ENCODE results near the gene TRPC1. TPM values are rescaled to one million over a fixed set of nuclear protein-coding genes. Genes with fewer than 3 reads are reported as not detected.

Gene TRPC1
- polyA plus RNA-seq (2011; rRNA removed) (26.1 and 32.2 TPM in 2 replicates), polyA plus RNA-seq (2017; fragmentation: RNase III; extraction: RNeasy Plus Mini Kit Qiagen cat#74134 plus additional on column Dnase treatment) (10.1 to 11.8 TPM (median 10.3 TPM) in 3 replicates), polyA minus RNA-seq (2011; rRNA and poly(A)+ RNA removed) (33.8 and 42.6 TPM in 2 replicates)
- polyA plus RNA-seq (2012; cell fraction: cytosol; rRNA removed): 7.8 and 8.4 TPM in 2 replicates
- 12.2 and 13.4 TPM in 2 replicates for polyA plus RNA-seq (2012; cell fraction: nucleus; rRNA removed)

DNA sequence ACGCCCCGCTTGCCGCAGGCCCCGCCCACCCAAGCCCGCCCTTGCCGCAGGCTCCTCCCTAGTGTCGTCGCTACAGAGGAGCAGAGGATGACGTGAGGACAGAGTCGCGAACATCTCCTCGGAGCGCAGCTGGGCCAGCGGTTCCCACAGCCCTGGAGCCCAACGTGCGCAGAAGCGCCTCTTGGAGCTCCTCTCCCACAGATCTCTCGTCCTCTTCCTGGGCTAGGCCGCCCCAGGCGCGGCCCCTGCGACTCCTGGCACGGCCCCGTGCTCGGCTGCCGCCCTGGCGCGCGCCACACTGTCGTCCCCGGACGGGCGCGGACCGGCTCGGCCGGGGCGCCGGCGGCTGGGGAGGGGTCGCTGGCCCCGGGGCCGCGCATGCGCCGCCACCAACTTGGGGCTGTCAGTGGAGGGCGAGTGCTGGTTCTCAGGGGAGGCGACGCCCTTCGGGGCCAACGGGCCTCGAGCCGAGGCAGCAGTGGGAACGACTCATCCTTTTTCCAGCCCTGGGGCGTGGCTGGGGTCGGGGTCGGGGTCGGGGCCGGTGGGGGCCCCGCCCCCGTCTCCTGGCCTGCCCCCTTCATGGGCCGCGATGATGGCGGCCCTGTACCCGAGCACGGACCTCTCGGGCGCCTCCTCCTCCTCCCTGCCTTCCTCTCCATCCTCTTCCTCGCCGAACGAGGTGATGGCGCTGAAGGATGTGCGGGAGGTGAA, at the start of gene TRPC1:
Gene TRPC1, plus strand, starts transcription at position 67 of the 714 bp plus-strand sequence. Its CDS starts 526 bp downstream, at position 593.
- Histone ChIP-seq H3K9me3 (no peaks in the 10 kb centered on the region), H3K27ac (peak within 1 kb of the TSS; percentile 95 to 96), H3K4me1 (peaks cover 14% of the 10 kb centered on the region), H3K4me3 (peak within 1 kb of the TSS; percentile 89), H3K4me2 (peak within 1 kb of the TSS; percentile 84)
- ATAC-seq (peak; percentile 90 to 93), FAIRE-seq (no peak), DNase-seq (ENCODE audit: low read depth in 1 of 2, low spot score in 1 of 2) (peak; percentile 87 to 93)
- ChIA-PET POLR2A (interaction anchor here (0.6 to 2.0 kb wide), 11 partner anchors 9 to 152 kb away, joined by 3 to 19 read pairs (median 4); partner anchors contain the start of gene PLS1), CTCF (interaction anchor here (1.0 to 2.7 kb wide), 7 partner anchors 9 to 139 kb away, joined by 3 to 12 read pairs (median 4); no protein-coding TSS in a partner anchor)
- no peak for TF ChIP-seq NR3C1 (IDR thresholded peaks at IDR 0.05)
- peak; percentile 49; the same call in 1 of the 2 replicates for TF ChIP-seq KDM5A (IDR thresholded peaks at IDR 0.05)
- TF ChIP-seq FOSB (CRISPR knock-in tag; IDR thresholded peaks at IDR 0.05): no peak
- TF ChIP-seq RAD21 (conservative IDR thresholded peaks at IDR 0.05 in 1 of 2, IDR thresholded peaks at IDR 0.05 in 1 of 2): no peak
- TF ChIP-seq GATA3 (IDR thresholded peaks at IDR 0.05; ENCODE audit: borderline replicate concordance): no peak
- TF ChIP-seq PHF8 (IDR thresholded peaks at IDR 0.05; ENCODE audit: borderline replicate concordance, low read depth): peak; percentile 44; the same call in 1 of the 2 replicates
- TF ChIP-seq, protein P1, sequence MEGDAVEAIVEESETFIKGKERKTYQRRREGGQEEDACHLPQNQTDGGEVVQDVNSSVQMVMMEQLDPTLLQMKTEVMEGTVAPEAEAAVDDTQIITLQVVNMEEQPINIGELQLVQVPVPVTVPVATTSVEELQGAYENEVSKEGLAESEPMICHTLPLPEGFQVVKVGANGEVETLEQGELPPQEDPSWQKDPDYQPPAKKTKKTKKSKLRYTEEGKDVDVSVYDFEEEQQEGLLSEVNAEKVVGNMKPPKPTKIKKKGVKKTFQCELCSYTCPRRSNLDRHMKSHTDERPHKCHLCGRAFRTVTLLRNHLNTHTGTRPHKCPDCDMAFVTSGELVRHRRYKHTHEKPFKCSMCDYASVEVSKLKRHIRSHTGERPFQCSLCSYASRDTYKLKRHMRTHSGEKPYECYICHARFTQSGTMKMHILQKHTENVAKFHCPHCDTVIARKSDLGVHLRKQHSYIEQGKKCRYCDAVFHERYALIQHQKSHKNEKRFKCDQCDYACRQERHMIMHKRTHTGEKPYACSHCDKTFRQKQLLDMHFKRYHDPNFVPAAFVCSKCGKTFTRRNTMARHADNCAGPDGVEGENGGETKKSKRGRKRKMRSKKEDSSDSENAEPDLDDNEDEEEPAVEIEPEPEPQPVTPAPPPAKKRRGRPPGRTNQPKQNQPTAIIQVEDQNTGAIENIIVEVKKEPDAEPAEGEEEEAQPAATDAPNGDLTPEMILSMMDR (IDR thresholded peaks at IDR 0.05): no peak
- TF ChIP-seq NFE2L2 (conservative IDR thresholded peaks at IDR 0.05; ENCODE audit: low read length): no peak
- TF ChIP-seq, protein P2, sequence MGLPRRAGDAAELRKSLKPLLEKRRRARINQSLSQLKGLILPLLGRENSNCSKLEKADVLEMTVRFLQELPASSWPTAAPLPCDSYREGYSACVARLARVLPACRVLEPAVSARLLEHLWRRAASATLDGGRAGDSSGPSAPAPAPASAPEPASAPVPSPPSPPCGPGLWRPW (IDR thresholded peaks at IDR 0.05): no peak
- no peak for TF ChIP-seq NPAS2 (CRISPR knock-in tag; IDR thresholded peaks at IDR 0.05; ENCODE audit: borderline replicate concordance)
- TF ChIP-seq, protein P3, sequence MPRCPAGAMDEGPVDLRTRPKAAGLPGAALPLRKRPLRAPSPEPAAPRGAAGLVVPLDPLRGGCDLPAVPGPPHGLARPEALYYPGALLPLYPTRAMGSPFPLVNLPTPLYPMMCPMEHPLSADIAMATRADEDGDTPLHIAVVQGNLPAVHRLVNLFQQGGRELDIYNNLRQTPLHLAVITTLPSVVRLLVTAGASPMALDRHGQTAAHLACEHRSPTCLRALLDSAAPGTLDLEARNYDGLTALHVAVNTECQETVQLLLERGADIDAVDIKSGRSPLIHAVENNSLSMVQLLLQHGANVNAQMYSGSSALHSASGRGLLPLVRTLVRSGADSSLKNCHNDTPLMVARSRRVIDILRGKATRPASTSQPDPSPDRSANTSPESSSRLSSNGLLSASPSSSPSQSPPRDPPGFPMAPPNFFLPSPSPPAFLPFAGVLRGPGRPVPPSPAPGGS (IDR thresholded peaks at IDR 0.05): peak; percentile 70; the same call in 2 of the 3 replicates
- TF ChIP-seq ZFP36 (IDR thresholded peaks at IDR 0.05; ENCODE audit: borderline replicate concordance, partially characterized antibody): no peak
- TF ChIP-seq HOXB5 (CRISPR knock-in tag; IDR thresholded peaks at IDR 0.05): peak; percentile 52; the same call in 1 of the 2 replicates
- no peak for TF ChIP-seq TFCP2L1 (CRISPR knock-in tag; IDR thresholded peaks at IDR 0.05)
- no peak for TF ChIP-seq JUNB (IDR thresholded peaks at IDR 0.05)
- TF ChIP-seq, protein P4, sequence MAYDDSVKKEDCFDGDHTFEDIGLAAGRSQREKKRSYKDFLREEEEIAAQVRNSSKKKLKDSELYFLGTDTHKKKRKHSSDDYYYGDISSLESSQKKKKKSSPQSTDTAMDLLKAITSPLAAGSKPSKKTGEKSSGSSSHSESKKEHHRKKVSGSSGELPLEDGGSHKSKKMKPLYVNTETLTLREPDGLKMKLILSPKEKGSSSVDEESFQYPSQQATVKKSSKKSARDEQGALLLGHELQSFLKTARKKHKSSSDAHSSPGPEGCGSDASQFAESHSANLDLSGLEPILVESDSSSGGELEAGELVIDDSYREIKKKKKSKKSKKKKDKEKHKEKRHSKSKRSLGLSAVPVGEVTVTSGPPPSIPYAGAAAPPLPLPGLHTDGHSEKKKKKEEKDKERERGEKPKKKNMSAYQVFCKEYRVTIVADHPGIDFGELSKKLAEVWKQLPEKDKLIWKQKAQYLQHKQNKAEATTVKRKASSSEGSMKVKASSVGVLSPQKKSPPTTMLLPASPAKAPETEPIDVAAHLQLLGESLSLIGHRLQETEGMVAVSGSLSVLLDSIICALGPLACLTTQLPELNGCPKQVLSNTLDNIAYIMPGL (CRISPR knock-in tag; IDR thresholded peaks at IDR 0.05; ENCODE audit: borderline replicate concordance): no peak
- no peak for TF ChIP-seq CHD2 (IDR thresholded peaks at IDR 0.05; ENCODE audit: low read length, partially characterized antibody)
- no peak for TF ChIP-seq BHLHE40 (IDR thresholded peaks at IDR 0.05; ENCODE audit: low read depth, low read length)
- TF ChIP-seq TP53 (CRISPR knock-in tag; IDR thresholded peaks at IDR 0.05): peak; percentile 30; the same call in 1 of the 2 replicates
- TF ChIP-seq, protein P5, sequence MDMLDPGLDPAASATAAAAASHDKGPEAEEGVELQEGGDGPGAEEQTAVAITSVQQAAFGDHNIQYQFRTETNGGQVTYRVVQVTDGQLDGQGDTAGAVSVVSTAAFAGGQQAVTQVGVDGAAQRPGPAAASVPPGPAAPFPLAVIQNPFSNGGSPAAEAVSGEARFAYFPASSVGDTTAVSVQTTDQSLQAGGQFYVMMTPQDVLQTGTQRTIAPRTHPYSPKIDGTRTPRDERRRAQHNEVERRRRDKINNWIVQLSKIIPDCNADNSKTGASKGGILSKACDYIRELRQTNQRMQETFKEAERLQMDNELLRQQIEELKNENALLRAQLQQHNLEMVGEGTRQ (IDR thresholded peaks at IDR 0.05): no peak
- TF ChIP-seq, protein P6, sequence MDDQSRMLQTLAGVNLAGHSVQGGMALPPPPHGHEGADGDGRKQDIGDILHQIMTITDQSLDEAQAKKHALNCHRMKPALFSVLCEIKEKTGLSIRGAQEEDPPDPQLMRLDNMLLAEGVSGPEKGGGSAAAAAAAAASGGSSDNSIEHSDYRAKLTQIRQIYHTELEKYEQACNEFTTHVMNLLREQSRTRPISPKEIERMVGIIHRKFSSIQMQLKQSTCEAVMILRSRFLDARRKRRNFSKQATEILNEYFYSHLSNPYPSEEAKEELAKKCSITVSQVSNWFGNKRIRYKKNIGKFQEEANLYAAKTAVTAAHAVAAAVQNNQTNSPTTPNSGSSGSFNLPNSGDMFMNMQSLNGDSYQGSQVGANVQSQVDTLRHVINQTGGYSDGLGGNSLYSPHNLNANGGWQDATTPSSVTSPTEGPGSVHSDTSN (IDR thresholded peaks at IDR 0.05): 0 out of 2 replicates have a peak, but pooled peaks have one; percentile 32
- TF ChIP-seq ZC3H11A (IDR thresholded peaks at IDR 0.05): no peak
- TF ChIP-seq JUN (IDR thresholded peaks at IDR 0.05): peak; percentile 60 to 70; a peak in 2 of 5 replicates
- TF ChIP-seq MYC (IDR thresholded peaks at IDR 0.05; ENCODE audit: borderline replicate concordance, low read length): no peak
- TF ChIP-seq SMC3 (IDR thresholded peaks at IDR 0.05): no peak
- TF ChIP-seq FOSL2 (IDR thresholded peaks at IDR 0.05): 0 out of 2 replicates have a peak, but pooled peaks have one; percentile 22
- peak; percentile 30; the same call in 1 of the 2 replicates for TF ChIP-seq FOSL2 (CRISPR knock-in tag; IDR thresholded peaks at IDR 0.05)
- TF ChIP-seq POLR2A (IDR thresholded peaks at IDR 0.05; ENCODE audit: low read length): peak; percentile 92
- TF ChIP-seq, protein P7, sequence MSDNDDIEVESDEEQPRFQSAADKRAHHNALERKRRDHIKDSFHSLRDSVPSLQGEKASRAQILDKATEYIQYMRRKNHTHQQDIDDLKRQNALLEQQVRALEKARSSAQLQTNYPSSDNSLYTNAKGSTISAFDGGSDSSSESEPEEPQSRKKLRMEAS (IDR thresholded peaks at IDR 0.05): no peak; the same call in 1 of the 2 replicates
- no peak for TF ChIP-seq RARB (CRISPR knock-in tag; IDR thresholded peaks at IDR 0.05)
- 0% methylated on average over 6 of the region's 73 CpGs for WGBS (ENCODE audit: missing lambda C conversion rate)

Data from A549 (cell line).